Kidney glomerular epithelial cell (primary cell): Measurements from ENCODE around the gene FBLN5.
"Not testable (repeated sequence)": the region's sequence is repeated elsewhere in the genome, so short reads cannot be mapped to it uniquely, and the experiment has no call there.

ENCODE experiments used
- DNase-seq: peaks from one replicate; lab custom pipeline; 2025; lab: John Stamatoyannopoulos, UW

Gene FBLN5

GRCh38 chr14:91906374-91906773, 41.1 kb downstream of the FBLN5 start:
- no peak for DNase-seq

GRCh38 chr14:91904956-91905645, 42.4 kb downstream of the FBLN5 start:
- no peak for DNase-seq

- no peak for DNase-seq
These were observed 43.0 kb downstream of the FBLN5 start for GRCh38 chr14:91904483-91904882.

GRCh38 chr14:91903070-91903469, 44.4 kb downstream of the FBLN5 start:
- DNase-seq = no peak

- no peak for DNase-seq
These were observed 45.2 kb downstream of the FBLN5 start for GRCh38 chr14:91902336-91902735.

- DNase-seq = no peak
These were observed 45.9 kb downstream of the FBLN5 start for GRCh38 chr14:91901449-91902226.

- DNase-seq = no peak
These were observed 47.7 kb downstream of the FBLN5 start for GRCh38 chr14:91899806-91900205.

GRCh38 chr14:91899213-91899612, 48.3 kb downstream of the FBLN5 start:
- no peak for DNase-seq

- DNase-seq = no peak
These were observed 49.1 kb downstream of the FBLN5 start for GRCh38 chr14:91898372-91898771.

GRCh38 chr14:91897716-91898115, 49.8 kb downstream of the FBLN5 start:
- DNase-seq = not testable (repeated sequence)

GRCh38 chr14:91897106-91897701, 50.3 kb downstream of the FBLN5 start:
- no peak for DNase-seq

- DNase-seq = no peak
These were observed 51.1 kb downstream of the FBLN5 start for GRCh38 chr14:91896419-91896818.

GRCh38 chr14:91893669-91894068, 53.8 kb downstream of the FBLN5 start:
- DNase-seq = no peak

- DNase-seq = no peak
These were observed 54.5 kb downstream of the FBLN5 start for GRCh38 chr14:91893007-91893406.

- no peak for DNase-seq
These were observed 55.7 kb downstream of the FBLN5 start for GRCh38 chr14:91891721-91892220.

GRCh38 chr14:91891101-91891500, 56.4 kb downstream of the FBLN5 start:
- DNase-seq = no peak

GRCh38 chr14:91890291-91890749, 57.2 kb downstream of the FBLN5 start:
- DNase-seq = no peak

GRCh38 chr14:91889477-91890211, 57.9 kb downstream of the FBLN5 start:
- no peak for DNase-seq

- DNase-seq = no peak
These were observed 58.6 kb downstream of the FBLN5 start for GRCh38 chr14:91888641-91889476.

- DNase-seq = no peak
These were observed 60.5 kb downstream of the FBLN5 start for GRCh38 chr14:91886961-91887360.

- no peak for DNase-seq
These were observed 61.7 kb downstream of the FBLN5 start for GRCh38 chr14:91885839-91886238.
